SK-MEL-5 (cell line): Measurements from ENCODE around the gene IL31. TPM values are rescaled to one million over a fixed set of nuclear protein-coding genes. Genes with fewer than 3 reads are reported as not detected.

ENCODE experiments used
- DNase-seq: peaks from one replicate; pipeline ENCODE4 v3.0.0-alpha.2; 2016; ENCODE audit warnings: low read depth, low spot score
- in situ Hi-C: cut with HindIII; loops from 2 replicates; pipeline ENCODE4 v1.10.0; 2016; ENCODE audit warnings: low sequenced_read_pairs, high pct_unique_total_duplicates, low pct_unique_long_range_greater_than_20kb
- small RNA-seq, 2 experiments: library from RNA; depleted of rRNA; stranded (forward); fragments of <200 nt; gene quantifications; one replicate each; pipeline ENCODE3, GENCODE V24; 2014
- total RNA-seq: library from RNA; depleted of rRNA; stranded (reverse); fragments of >200 nt; shearing (Covaris generic); gene quantifications from 2 replicates; pipeline ENCODE4 v1.2.3, GENCODE V29; 2014; rRNA removed

The IL31 gene
- total RNA-seq, 1 experiment from 2014 or later, result not detected

DNA sequence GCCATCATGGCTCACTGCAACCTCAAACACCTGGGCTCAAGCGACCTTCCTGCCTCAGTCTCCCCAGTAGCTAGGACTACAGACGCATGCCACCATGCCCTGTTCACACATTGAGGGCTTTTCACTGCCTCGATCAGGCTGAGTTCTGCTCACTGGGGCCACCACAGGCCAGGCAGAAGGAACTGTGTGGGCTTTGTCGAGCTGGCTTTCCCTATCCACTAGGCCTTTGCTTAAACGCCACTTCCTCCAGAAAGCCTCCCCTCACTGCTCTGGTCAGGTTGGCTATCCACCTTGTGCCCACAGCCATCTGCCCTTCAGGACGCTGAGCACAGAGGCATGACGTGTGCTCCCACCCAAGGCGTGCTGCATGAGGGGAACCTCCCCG, 50.3 kb downstream of the IL31 start:
- in situ Hi-C loops, result no loop called here
- no peak for DNase-seq

DNA sequence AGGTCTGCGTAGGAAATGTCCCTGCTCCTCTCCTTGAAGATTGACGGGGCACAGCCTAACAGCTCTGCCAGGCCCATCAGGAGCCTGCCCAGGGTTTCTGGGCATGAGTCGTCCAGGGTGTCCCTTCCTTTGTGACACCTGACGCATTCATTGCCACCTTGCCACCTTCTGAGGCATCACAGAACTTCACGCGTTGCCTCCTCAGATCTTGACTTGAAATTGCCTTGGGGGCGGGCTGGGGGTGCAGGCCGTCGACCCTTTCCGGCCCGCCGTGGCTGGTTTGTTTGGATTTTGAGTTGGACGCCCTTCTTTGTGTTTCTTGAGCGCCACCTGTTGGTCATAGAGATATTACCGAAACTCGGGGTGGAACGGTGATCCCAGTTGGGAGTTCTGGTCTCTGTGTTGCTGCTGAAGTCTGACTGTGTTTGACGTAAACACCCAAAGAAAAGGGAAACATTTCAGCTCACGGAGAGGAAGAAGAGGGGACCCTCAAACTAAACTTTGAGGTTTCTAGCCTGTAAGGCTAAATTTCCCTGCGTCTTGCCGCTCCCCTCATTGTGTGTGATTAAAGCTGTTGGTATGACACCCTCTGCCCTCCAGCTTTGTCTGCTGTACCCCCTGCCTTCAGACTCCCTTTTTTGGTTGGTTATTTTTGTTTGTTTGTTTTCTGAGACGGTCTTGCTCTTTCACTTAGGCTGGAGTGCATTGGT, 50.8 kb downstream of the IL31 start:
- in situ Hi-C loops, result no loop called here
- peak; percentile 86 for DNase-seq

Small RNA genes within 50 kb of the gene (small RNA-seq; reads per million reads assigned to genes)
- gene DIABLO, result 0.53 to 1.1 reads per million in 2 experiments

Other genes with a start within 250 kb of the IL31 start
- 11.7 and 14.4 TPM in 2 replicates for gene BCL7A, start 152.3 kb downstream of the IL31 start, total RNA-seq
- 16.0 and 16.9 TPM in 2 replicates for gene MLXIP, start 95.5 kb downstream of the IL31 start, total RNA-seq
- not detected in 2 replicates for gene LRRC43, start 8.9 kb upstream of the IL31 start, total RNA-seq
- gene B3GNT4, start 29.5 kb upstream of the IL31 start, total RNA-seq, result 0.05 and 0.21 TPM in 2 replicates
- 72.1 and 85.1 TPM in 2 replicates for gene DIABLO, start 51.8 kb upstream of the IL31 start, total RNA-seq
- 27.5 and 36.5 TPM in 2 replicates for gene VPS33A, start 92.3 kb upstream of the IL31 start, total RNA-seq
- gene CLIP1, start 248.4 kb upstream of the IL31 start, total RNA-seq, result 70.3 and 84.2 TPM in 2 replicates